LoVo (cell line): ENCODE measurements around the gene DGKG.

Source experiments
- DNase-seq: peaks from one replicate; pipeline ENCODE4 v3.0.0-alpha.2; 2016; ENCODE audit warnings: low spot score

The DGKG gene

GRCh38 chr3:186361762-186362536 is at the start of gene DGKG:
Gene DGKG (minus strand): TSS chr3:186362234. CDS start chr3:186320459, 41,775 bp downstream.
- DNase-seq, result no peak

DNA sequence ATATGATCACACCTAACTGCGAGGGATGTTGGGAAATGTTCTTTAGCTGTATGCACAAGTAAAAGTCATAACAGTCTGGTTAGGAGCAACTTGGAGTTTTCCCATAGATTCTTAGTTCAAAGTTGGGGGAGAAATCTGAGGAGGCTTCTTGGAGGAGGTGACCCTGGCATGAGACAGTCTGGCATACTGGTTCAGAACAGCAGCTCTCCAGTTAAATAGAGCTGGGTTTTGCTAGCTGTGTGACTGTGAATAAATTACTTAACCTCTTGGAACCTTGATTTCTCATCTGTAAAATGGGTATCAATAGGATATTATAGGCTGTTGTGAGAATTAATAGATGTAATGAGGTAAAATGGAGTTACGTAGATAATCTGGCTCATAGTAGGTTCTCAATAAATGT is 49.1 kb upstream of the DGKG start:
- DNase-seq, result no peak

GRCh38 chr3:186406669-186407635 is 44.9 kb upstream of the DGKG start:
- DNase-seq, result no peak

- DNase-seq, result no peak
Measured at GRCh38 chr3:186401556-186401955, 39.5 kb upstream of the DGKG start.

GRCh38 chr3:186400662-186401061 is 38.6 kb upstream of the DGKG start:
- no peak for DNase-seq

GRCh38 chr3:186400026-186400425 is 38.0 kb upstream of the DGKG start:
- DNase-seq, result no peak

- DNase-seq, result no peak
Measured at GRCh38 chr3:186394566-186395217, 32.7 kb upstream of the DGKG start.

- no peak for DNase-seq
Measured at GRCh38 chr3:186386883-186387560, 25.0 kb upstream of the DGKG start.

GRCh38 chr3:186385856-186386602 is 24.0 kb upstream of the DGKG start:
- no peak for DNase-seq

DNA sequence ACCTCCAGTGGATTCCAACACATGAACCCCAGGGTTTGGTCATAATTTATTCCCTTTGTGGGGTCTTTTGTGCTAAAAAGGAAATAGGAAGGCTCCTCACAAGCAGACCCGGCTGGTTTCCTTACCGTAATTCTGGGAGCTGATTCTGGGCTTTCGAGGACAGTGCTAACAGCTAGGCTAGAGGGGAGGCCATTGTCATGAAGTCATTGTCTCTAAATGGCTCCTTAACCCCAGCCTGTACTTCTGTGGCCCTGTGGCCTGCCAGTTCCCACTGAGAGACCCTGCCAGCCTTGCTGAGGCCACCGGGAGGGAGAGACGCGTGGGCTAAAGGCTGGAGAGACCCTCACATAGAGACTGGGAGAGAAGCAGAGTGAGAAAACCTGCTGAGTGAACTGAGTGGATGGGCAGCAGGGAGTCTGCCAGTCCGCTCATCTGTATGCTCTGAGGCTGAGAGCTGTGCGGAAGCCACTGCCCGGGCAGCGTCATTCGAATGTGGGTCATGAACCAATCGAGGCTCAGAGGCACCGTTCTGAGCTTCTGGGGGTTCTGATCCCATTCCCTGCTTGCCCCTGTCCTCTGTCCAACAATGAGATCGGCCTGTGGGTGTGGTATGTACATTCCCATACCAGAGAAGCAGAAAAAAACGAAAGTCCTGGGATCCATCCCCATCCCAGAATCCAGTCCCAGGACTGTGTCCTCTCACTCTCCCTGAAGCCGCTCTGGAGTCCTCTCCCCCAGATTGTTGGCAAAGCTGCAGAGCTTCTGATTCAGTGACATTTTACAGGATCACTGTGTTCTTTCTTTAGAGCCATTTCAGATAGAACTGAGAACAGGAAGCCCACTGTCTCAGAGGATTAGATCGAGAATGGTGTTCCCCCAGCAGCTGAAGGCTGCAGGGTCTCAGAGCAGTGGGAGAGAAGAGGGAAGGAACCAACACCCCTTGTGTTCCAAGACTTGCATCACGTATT is 21.3 kb upstream of the DGKG start:
- no peak for DNase-seq

- no peak for DNase-seq
Measured at GRCh38 chr3:186382217-186382885, 20.3 kb upstream of the DGKG start.

DNA sequence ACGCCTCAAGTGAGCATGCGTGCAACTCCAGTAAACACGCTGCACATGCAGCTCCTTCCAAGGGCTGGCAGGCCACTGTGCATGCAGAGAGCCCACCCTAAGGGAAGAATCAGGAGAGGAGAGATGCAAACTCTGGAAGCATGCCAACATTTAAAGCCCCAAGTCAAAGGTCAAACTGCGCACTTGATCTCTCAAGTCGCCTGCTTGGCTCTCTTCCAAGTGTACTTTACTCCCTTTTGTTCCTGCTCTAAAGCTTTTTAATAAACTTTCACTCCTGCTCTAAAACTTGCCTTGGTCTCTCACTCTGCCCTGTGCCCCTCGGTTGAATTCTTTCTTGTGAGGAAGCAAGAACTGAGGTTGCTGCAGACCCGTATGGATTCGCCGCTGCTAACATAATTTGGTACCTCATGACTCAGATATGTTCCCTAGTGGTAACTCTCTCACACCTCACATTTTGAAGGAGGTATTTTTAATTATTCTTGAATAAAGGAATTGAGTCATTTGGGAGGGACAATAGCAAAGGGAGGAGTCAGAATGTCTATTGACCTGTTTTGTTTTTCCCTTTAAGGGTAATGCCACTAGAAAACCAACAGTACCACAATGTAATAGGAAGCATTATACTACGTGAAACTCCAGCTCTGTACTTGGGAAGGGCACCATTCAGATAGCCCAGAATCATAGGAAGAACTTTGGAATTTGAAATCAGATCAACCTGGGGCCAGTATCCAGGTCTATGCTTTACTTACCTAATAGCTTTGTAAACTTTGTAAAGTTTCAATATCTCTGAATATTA is 19.6 kb upstream of the DGKG start:
- DNase-seq, result peak; percentile 45

DNA sequence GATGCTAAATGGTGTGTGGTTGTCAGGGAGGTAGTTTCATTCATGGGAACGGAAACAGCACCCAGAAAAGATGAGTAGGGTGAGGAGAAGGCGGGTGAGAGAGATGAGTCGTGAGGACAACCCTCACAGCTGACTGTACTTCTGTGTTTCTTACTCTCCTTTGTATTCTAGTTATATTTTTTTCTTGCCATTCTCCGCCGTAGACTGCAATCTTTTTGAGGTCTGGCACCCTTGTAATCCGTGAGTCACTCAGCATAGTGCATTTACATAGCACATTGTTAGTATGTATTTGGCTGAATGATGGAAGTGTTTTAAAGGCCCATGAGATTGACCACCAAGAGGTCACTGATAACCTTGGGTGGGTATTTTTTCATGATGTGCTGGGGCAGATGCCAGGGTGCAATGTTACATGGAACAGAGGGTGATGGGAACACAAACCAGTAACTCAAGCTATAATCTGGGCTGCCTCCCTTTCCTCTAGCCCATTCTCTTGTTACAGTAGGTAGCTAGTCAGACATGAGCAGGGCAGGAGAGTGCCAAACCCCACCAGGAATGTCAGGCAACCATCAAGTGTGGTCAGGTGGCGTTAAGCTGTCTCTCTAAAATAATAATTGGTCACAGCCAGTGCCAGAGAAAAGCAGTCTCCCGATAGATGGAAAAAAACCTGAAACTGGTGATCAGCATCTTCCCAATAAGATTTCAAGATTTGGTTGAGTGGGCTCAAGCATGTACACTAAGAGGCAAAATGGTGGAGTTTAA is 18.8 kb upstream of the DGKG start:
- no peak for DNase-seq

- no peak for DNase-seq
Measured at GRCh38 chr3:186375443-186375842, 13.4 kb upstream of the DGKG start.

- no peak for DNase-seq
Measured at GRCh38 chr3:186374376-186374775, 12.3 kb upstream of the DGKG start.

DNA sequence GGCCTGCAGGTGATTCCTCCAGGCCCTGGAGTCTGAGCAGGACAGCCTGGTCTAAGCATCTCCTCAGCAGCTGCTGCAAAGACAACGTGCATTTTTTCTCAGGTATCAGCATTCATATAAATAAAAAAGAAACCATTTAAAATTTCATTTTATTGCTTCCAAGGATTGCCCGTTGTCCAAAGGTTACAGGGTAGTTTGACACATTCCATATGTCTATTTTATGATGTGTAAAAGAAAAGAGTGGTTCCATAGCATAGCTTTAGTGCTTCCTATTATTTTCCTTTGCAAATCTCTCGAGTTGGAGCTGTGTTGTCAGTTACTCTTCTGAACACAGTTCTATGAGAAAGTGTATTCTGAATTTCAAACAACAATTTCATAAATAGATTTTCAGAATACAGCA is 7.2 kb upstream of the DGKG start:
- no peak for DNase-seq

- no peak for DNase-seq
Measured at GRCh38 chr3:186368717-186369116, 6.7 kb upstream of the DGKG start.

DNA sequence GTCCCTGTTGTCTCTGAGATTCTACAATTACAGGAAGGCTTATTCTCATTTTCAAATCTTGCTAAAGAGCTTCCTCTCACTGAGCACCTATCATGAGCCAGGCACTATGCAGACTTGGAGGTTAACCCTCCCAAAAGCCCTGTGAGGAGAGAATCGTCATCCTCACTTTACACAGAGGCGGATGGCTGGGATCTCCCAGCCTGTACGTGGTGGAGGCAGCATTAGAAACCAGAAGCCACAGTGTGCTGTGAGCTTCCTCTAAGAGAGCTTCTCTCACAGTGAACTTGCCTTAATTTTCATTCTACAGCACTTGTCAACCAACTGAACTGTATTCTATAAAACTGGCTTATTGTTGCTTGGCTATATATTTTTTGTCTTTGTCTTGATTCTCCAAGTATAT is 6.1 kb upstream of the DGKG start:
- no peak for DNase-seq
